OCI-LY3 (cell line): ENCODE data around the gene FHL2.

Source experiments
- H2AFZ ChIP-seq: fragments of 200-600, 300-600 bp; shearing (Covaris generic); 2 replicates; pipeline ENCODE4 v1.6.0; 2014; ENCODE audit warnings: antibody characterized with exemption, low read depth, low read length
- H3K27ac ChIP-seq: fragments of 200-600, 300-600 bp; sonication (generic); 2 replicates; pipeline ENCODE4 v1.5.1; 2014; ENCODE audit warnings: mild to moderate bottlenecking, low read length, moderate library complexity, mixed read lengths
- H3K27me3 ChIP-seq: fragments of 200-600, 300-600 bp; sonication (generic); 2 replicates; pipeline ENCODE4 v1.6.1; 2014; ENCODE audit warnings: low read depth, low read length, mixed read lengths
- H3K36me3 ChIP-seq: fragments of 200-600, 300-600 bp; sonication (generic); replicated peaks from 2 replicates; pipeline ENCODE3; 2014; ENCODE audit warnings: low read depth, low read length, mixed read lengths
- H3K4me1 ChIP-seq: fragments of 300-600, 200-600 bp; sonication (generic); 2 replicates; pipeline ENCODE4 v1.6.1; 2014; ENCODE audit warnings: low read length, mixed read lengths
- H3K4me2 ChIP-seq: fragments of 200-600, 300-600 bp; sonication (generic); 2 replicates; pipeline ENCODE4 v1.6.1; 2014; ENCODE audit warnings: low read length, mixed read lengths
- H3K4me3 ChIP-seq: fragments of 300-600, 200-600 bp; sonication (generic); 2 replicates; pipeline ENCODE4 v1.5.1; 2014; ENCODE audit warnings: antibody characterized with exemption, mild to moderate bottlenecking, low read length, moderate library complexity
- H3K79me2 ChIP-seq: fragments of 300-600, 200-600 bp; shearing (Covaris generic); 2 replicates; pipeline ENCODE4 v1.6.1; 2014; ENCODE audit warnings: mild to moderate bottlenecking, low read length, mixed read lengths
- H3K9ac ChIP-seq: fragments of 300-600, 200-600 bp; shearing (Covaris generic); 2 replicates; pipeline ENCODE4 v1.6.0; 2014; ENCODE audit warnings: mild to moderate bottlenecking, low read length, moderate library complexity
- H3K9me3 ChIP-seq: fragments of 200-600, 300-600 bp; shearing (Covaris generic); 2 replicates; pipeline ENCODE4 v1.6.1; 2014; ENCODE audit warnings: low read length, mixed read lengths; ENCODE audit not compliant: insufficient read depth
- H4K20me1 ChIP-seq: fragments of 200-600, 300-600 bp; sonication (generic); 2 replicates; pipeline ENCODE4 v1.6.1; 2016; ENCODE audit warnings: low read length, mixed read lengths; ENCODE audit not compliant: insufficient read depth
- CTCF ChIP-seq: fragments of 200-600, 300-600 bp; sonication (generic); IDR thresholded peaks from 2 replicates; pipeline ENCODE4 v1.5.1; 2014; ENCODE audit warnings: antibody characterized with exemption, low read length, low read depth
- EZH2phosphoT487 ChIP-seq: fragments of 200-600 bp; shearing (Covaris generic); IDR thresholded peaks from 2 replicates; pipeline ENCODE4 v1.6.1; 2018; ENCODE audit warnings: antibody characterized with exemption, mixed run types, low read depth

FHL2 gene

GRCh38 chr2:105362862-105363591 is 35.8 kb downstream of the FHL2 start:
- no peaks in the 10 kb centered on the region for H3K79me2 ChIP-seq
- H2AFZ ChIP-seq, result no peak overlapping the region
- no peak overlapping the region for H3K27ac ChIP-seq
- TF ChIP-seq EZH2phosphoT487 (no peak), CTCF (no peak)
- H3K4me3 ChIP-seq, result no peak overlapping the region
- H3K9ac ChIP-seq, result no peak overlapping the region
- 0 out of 2 replicates have a peak, but pooled peaks cover 5% of the 10 kb centered on the region for H3K27me3 ChIP-seq
- peaks cover 24% of the 10 kb centered on the region for H3K36me3 ChIP-seq
- no peaks in the 10 kb centered on the region for H3K4me1 ChIP-seq
- no peak overlapping the region for H3K4me2 ChIP-seq
- H4K20me1 ChIP-seq, result no peaks in the 10 kb centered on the region
- no peaks in the 10 kb centered on the region for H3K9me3 ChIP-seq

- TF ChIP-seq CTCF (no peak), EZH2phosphoT487 (no peak)
- no peak overlapping the region for H3K4me3 ChIP-seq
- no peaks in the 10 kb centered on the region for H3K4me1 ChIP-seq
- H2AFZ ChIP-seq, result no peak overlapping the region
- H3K36me3 ChIP-seq, result peaks cover 41% of the 10 kb centered on the region
- H3K27ac ChIP-seq, result no peak overlapping the region
- H3K9me3 ChIP-seq, result peaks cover 8% of the 10 kb centered on the region; the same call in 1 of the 2 replicates
- no peak overlapping the region for H3K9ac ChIP-seq
- no peaks in the 10 kb centered on the region for H4K20me1 ChIP-seq
- H3K27me3 ChIP-seq, result no peaks in the 10 kb centered on the region
- H3K4me2 ChIP-seq, result no peak overlapping the region
- no peaks in the 10 kb centered on the region for H3K79me2 ChIP-seq
Measured at GRCh38 chr2:105361102-105361889, 37.6 kb downstream of the FHL2 start.

- Histone ChIP-seq H3K27ac (no peak overlapping the region), H3K36me3 (peaks cover 61% of the 10 kb centered on the region), H3K4me1 (no peaks in the 10 kb centered on the region), H3K9ac (no peak overlapping the region), H3K4me3 (no peak overlapping the region), H3K79me2 (no peaks in the 10 kb centered on the region), H3K4me2 (no peak overlapping the region), H4K20me1 (no peaks in the 10 kb centered on the region), H3K27me3 (no peaks in the 10 kb centered on the region), H2AFZ (no peak overlapping the region), H3K9me3 (peaks cover 9% of the 10 kb centered on the region; the same call in 1 of the 2 replicates)
- TF ChIP-seq CTCF (no peak), EZH2phosphoT487 (no peak)
Measured at GRCh38 chr2:105358593-105358992, 40.3 kb downstream of the FHL2 start.

GRCh38 chr2:105357122-105357521 is 41.7 kb downstream of the FHL2 start:
- Histone ChIP-seq H3K27ac (no peak overlapping the region), H4K20me1 (no peaks in the 10 kb centered on the region), H3K27me3 (no peaks in the 10 kb centered on the region), H3K9me3 (peaks cover 9% of the 10 kb centered on the region; the same call in 1 of the 2 replicates), H3K4me3 (no peak overlapping the region), H3K36me3 (peaks cover 69% of the 10 kb centered on the region), H3K4me1 (no peaks in the 10 kb centered on the region), H3K79me2 (no peaks in the 10 kb centered on the region), H3K9ac (no peak overlapping the region), H2AFZ (no peak overlapping the region), H3K4me2 (no peak overlapping the region)
- TF ChIP-seq EZH2phosphoT487, result no peak
- no peak for TF ChIP-seq CTCF
